HG03108 (cell line): ENCODE measurements around the gene ARID1B.

Source experiments
- ATAC-seq: cut with Tn5 transposase; IDR thresholded peaks from one replicate; pipeline ENCODE4 v1.9.1; 2021; ENCODE audit warnings: moderate library complexity; ENCODE audit not compliant: unreplicated experiment

Gene ARID1B

GRCh38 chr6:157090736-157091135 is 313.6 kb downstream of the ARID1B start:
- ATAC-seq: no peak

GRCh38 chr6:157091243-157091642 is 314.1 kb downstream of the ARID1B start:
- ATAC-seq: no peak

- no peak for ATAC-seq
These were observed 314.8 kb downstream of the ARID1B start for GRCh38 chr6:157091856-157092460.

GRCh38 chr6:157092736-157093135 is 315.6 kb downstream of the ARID1B start:
- no peak for ATAC-seq

- ATAC-seq: no peak
These were observed 316.4 kb downstream of the ARID1B start for GRCh38 chr6:157093536-157093935.

- no peak for ATAC-seq
These were observed 316.9 kb downstream of the ARID1B start for GRCh38 chr6:157094038-157094437.

- ATAC-seq: no peak
These were observed 317.9 kb downstream of the ARID1B start for GRCh38 chr6:157095084-157095483.

GRCh38 chr6:157095569-157095968 is 318.4 kb downstream of the ARID1B start:
- no peak for ATAC-seq

- ATAC-seq: no peak
These were observed 318.9 kb downstream of the ARID1B start for GRCh38 chr6:157096105-157096504.

GRCh38 chr6:157096522-157096921 is 319.3 kb downstream of the ARID1B start:
- ATAC-seq: no peak

- no peak for ATAC-seq
These were observed 320.2 kb downstream of the ARID1B start for GRCh38 chr6:157097255-157097955.

GRCh38 chr6:157098999-157099398 is 321.8 kb downstream of the ARID1B start:
- ATAC-seq: no peak

GRCh38 chr6:157099912-157100593 is 322.9 kb downstream of the ARID1B start:
- ATAC-seq: peak; percentile 98

- no peak for ATAC-seq
These were observed 324.0 kb downstream of the ARID1B start for GRCh38 chr6:157101166-157101565.

- ATAC-seq: no peak
These were observed 327.6 kb downstream of the ARID1B start for GRCh38 chr6:157104803-157105202.

GRCh38 chr6:157106487-157106886 is 329.3 kb downstream of the ARID1B start:
- no peak for ATAC-seq

- ATAC-seq: no peak
These were observed 330.4 kb downstream of the ARID1B start for GRCh38 chr6:157107571-157107914.

GRCh38 chr6:157107915-157108651 is 330.9 kb downstream of the ARID1B start:
- ATAC-seq: no peak

- no peak for ATAC-seq
These were observed 331.7 kb downstream of the ARID1B start for GRCh38 chr6:157108923-157109322.

- ATAC-seq: no peak
These were observed 333.4 kb downstream of the ARID1B start for GRCh38 chr6:157110607-157111006.

- ATAC-seq: no peak
These were observed 336.2 kb downstream of the ARID1B start for GRCh38 chr6:157113389-157113788.

- ATAC-seq: no peak
These were observed 339.2 kb downstream of the ARID1B start for GRCh38 chr6:157116426-157116825.
